NCI-H1436 (cell line): ENCODE data around the gene ARHGEF3.

Experiments
- DNase-seq: peaks from one replicate; lab custom pipeline; 2025; lab: John Stamatoyannopoulos, UW

Gene ARHGEF3, protein sequence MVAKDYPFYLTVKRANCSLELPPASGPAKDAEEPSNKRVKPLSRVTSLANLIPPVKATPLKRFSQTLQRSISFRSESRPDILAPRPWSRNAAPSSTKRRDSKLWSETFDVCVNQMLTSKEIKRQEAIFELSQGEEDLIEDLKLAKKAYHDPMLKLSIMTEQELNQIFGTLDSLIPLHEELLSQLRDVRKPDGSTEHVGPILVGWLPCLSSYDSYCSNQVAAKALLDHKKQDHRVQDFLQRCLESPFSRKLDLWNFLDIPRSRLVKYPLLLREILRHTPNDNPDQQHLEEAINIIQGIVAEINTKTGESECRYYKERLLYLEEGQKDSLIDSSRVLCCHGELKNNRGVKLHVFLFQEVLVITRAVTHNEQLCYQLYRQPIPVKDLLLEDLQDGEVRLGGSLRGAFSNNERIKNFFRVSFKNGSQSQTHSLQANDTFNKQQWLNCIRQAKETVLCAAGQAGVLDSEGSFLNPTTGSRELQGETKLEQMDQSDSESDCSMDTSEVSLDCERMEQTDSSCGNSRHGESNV

DNA sequence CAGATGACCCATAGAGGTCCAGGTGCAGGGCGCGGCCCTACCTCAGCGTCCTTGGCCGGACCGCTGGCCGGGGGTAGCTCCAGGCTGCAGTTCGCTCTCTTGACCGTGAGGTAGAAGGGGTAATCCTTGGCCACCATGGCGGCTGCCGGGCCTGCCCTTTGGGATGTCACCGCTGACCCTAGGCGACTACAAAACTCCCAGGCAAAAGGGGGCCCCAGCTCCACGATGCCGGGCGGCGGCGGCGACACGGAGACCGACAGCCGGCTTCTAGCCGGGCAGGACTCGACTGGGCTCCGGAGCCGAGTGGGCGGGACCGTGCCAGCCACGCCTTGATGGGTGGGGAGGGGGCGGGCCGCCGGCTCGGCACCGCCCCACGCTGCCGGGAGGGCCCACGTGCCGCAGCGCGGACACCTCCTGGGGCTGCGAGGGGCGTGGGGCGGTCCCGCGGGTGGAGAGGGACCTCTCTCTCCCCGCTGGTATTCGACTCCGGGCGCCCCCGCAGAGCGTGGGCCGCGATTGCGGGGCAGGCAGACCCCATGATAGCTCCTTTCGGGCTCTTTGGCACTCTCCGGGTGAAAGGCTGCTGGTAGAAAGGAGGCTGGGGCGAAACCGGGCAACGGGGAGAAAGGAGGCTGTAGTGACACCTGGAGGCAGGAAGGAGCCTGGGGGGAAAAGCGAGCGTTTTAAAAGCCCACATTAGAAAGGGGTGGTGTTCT, at the start of gene ARHGEF3:
Gene ARHGEF3, minus strand, starts transcription at position 288 of the 716 bp plus-strand sequence. Its CDS starts 151 bp downstream, at position 137.
- peak; percentile 18 for DNase-seq

DNA sequence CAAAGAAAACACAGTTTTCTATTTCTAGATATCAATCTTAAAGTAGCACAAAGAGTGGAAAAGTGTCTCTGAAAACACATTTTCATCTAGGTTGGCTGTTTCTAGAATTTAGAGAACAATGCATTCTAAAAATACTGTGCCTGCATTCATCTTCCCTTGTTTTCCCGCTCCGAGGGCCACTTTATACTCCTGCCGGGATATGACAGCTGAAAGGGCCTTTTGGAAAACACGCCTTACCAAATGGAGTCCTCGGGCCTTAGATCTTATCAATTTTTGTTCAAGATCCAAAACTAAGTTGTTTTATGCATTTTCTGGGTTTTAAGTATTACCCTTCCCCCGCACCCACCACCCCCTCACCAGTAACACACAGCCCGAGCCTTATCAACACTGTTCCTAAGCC, 47.9 kb upstream of the ARHGEF3 start:
- no peak for DNase-seq

DNA sequence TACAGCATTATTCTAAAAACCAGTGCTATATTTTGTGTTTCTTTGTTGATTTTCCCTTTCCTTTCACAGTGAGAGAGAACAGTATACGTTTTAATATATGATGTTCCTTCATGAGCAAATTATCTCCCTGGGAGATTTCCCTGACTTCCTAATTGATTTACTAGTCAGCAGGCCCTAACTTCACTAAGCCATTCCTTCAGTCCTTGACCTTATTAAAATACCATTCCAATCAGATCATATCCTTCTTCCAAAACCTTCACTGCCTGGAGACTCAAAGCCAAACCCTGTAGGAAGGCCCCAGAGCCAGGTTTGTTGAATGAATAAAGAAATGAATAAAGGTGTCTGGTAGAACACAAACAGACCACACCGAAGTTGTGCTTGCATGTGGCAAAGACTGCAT, 43.8 kb upstream of the ARHGEF3 start:
- DNase-seq, result no peak

DNA sequence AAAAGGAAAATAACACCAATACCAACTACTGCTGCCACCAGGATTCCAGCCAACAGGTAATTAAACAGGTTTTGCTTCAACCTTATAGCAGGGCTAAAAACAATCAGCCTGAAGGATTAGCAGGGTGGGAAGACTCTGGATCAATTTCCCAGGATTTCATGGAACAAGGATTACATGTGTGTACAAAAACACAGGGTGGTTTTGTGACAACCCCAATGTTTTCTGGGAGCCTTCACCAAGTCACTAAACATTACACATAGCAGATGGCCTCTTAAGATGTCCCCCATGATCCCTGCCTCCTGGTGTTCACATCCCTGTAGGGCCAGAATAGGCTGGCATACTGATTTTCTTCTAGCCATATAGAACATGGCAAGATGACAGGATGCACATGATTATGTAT, 42.8 kb upstream of the ARHGEF3 start:
- DNase-seq, result no peak

DNA sequence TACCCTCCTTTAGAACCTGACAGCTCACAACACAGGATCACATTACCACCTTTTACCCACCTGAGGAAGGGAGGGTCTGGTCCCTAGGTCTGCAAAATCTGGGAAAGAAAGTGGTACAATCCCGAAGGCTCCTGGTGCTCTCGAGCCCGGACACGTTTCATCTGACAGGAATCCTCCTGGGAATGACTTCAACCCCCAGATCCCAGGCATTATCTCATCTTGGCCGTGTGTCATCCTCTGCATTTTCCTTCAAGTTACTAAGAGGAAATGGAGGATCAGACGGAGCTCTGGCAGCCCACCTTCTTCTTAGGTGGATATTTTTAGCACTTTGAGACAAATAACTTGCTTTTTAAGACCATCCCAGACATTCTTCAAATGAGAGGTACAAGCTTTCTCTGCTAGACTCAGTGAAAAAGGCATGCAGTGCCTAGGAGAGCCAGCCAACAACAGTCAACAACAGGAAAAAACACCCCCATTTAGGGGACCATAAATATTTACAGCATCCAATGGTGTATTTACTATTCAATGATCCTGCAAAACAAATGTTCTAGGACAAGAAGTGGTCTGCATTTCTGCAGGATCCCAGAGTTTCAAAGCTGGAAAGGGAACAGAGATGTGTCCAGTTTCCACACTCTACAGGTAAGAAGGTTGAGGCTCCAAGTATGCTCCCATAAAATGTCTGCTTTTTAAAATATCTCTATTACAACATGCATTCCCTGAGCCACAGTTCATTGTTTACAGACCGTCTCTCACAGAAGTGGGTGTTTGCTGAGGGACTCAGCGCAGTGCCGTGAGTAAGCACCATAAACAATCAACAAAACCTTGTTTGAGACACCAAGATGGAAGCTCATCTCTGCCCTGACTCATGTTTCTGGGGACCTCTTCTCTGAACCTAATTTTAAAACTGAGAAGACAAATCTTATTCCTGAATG, 38.3 kb upstream of the ARHGEF3 start:
- DNase-seq, result no peak

DNA sequence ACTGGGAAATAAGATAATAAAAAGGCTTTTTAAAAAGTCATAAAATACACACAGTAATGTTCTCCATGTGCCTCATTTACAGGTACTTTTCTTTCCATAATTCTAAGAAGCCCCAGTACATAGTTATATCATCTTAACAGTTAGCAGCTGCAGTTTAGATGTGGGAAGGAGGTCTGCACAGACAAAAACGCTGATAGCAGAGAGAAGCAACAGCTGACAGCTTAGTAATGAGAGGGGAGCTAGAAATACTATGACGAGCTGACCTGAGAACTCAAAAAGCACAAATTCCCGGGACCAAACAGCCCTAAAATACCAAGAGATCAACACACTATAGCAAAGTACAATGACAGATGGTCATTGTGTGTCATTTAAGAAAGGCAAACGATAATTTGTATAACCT, 36.7 kb upstream of the ARHGEF3 start:
- no peak for DNase-seq

DNA sequence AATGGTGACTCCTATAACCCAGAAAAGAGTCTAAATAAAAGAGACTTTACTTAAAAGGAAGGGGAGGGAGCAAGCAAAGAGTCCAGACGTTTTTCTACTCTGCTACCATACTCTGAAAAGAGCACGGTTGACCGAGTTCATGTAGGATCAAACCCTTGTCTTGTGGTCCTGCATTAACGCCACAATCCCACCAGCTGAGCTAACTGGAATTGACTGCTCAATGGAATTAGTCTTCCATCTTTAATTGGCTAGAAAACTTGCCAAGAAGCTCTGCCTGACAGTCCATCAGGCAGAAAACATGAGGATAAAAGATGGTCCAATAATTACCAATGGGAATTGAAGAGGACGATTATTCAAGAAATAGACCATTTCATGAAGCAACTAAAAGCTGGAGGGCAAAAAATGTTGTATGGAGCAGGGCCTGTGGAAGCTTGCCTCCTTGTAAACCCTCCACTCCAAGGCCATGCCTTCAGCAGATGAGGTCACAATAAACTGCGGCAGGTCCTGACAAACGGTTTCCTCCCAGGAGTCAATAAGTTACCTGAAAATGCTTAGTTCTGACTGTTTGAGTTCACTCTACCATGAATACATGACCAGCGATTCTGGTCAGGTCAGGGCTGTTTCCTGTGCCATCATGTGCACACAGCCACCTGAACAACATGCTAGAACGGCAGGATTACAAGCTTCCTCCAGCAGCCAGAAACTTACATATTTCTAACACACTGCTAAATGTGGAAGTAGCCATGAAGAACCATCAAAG, 35.6 kb upstream of the ARHGEF3 start:
- DNase-seq, result no peak

DNA sequence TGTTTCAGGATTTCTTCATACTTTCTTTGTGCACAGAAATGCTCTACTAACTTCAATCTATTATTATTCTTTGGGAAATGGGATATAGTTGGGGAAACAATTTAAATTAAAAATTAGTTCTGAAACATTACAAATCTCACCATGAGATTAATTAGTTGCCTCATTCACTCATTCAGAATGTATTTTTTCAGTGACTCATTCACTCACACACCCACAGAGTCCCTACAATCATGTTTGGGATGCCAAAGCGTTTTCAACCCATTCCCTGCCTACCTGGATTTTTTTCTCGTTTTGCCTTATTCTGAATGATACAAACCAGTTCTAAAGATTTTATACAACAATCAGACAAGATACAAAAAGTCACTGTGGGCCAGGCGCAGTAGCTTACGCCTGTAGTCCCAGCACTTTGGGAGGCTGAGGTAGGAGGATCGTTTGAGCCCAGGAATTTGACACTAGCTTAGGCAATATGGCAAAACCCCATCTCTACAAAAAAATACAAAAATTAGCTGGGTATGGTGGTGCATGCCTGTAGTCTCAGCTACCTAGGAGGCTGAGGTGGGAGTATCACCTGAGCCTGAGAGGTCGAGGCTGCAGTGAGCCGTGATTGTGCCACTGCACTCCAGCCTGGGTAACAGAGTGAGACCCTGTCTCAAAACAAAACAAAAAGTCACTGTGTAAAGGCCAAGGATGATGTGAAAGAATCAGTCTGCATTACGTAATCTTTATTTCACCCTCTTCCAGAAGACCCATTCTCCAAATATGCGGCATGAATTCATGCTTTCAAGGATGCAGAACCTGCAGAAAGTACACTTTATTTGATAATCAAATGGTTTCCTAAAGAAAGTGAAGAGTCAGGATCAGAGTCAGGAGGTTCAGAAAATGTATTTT, 34.8 kb upstream of the ARHGEF3 start:
- DNase-seq, result no peak

DNA sequence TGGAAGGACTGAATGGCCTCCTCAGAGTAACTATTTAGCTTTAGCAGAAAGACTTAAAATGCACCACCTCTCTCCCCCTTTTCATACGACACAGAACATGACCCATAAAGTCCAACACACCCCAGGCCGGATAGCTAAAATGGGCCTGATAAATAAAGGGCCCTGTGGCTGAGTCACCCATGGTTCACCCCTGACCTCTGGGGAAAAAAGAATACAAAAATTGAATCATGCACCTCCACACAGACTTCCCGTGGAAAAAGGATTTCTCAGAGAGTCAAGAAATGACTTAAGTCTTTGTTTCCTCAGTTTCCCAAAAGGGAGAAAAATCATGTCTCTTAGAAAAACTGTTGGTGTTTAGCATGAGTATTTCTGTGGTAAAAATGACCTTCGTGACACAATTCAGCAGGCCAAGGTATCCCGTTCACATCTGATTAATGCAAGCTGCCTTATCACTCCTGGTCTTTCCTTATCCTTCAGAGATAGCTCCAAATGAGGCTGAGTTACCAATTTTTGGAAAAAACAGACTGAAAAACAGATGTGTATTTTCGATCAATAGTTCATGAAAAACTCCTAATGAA, 34.0 kb upstream of the ARHGEF3 start:
- DNase-seq, result no peak

DNA sequence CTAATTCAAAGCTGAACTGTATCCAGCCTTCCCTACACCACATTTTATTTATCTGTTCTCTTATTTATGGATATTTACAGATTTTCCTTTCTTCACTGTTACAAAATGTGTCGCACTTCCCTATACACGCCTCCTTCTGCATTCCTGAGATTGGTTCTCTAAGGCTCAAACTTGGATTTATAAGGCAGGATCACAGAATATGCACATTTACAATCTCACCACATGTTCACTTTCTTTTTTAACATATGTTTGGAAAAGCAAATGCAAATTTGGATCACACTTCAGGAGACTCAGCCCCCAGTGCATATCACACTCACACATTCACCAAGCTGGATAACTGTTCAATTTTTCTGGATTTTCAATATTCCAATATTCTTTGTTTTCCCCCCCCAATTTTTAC, 31.8 kb upstream of the ARHGEF3 start:
- no peak for DNase-seq

DNA sequence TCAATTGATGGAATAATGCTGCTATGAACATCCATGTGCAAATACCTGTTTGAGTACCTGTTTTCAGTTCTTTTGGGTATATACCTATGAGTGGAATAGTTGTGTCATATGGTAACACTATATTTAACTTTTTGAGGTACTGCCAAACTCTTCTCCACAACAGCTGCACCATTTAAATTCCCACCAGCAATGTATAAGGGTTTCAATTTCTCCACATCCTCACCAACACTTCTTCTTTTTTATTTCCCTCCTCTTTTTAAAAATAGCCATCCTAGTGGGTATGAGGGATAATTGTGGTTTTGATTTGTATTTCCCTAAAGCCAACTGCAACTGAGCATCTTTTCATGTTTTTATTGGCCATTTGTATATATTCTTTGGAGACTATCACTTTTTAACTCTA, 31.3 kb upstream of the ARHGEF3 start:
- DNase-seq, result no peak

DNA sequence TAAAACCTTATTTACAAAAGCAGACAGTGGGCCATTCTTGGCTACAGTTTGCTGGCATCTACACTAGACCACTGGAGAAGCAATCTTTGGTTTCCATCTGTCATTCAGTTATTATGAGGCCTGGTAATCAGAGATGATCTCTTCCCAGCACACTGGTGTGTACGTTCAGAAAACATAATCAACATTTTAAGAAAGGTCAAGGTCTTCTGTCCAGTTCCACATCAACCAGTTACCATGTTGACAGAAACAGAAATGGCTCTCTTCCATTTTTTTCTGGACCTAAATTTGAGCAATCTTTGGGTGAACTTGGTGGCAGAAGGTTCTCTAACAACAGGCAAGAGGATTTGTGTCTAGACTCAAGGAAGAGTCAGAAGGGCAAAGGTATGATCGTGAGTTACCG, 29.8 kb upstream of the ARHGEF3 start:
- no peak for DNase-seq

DNA sequence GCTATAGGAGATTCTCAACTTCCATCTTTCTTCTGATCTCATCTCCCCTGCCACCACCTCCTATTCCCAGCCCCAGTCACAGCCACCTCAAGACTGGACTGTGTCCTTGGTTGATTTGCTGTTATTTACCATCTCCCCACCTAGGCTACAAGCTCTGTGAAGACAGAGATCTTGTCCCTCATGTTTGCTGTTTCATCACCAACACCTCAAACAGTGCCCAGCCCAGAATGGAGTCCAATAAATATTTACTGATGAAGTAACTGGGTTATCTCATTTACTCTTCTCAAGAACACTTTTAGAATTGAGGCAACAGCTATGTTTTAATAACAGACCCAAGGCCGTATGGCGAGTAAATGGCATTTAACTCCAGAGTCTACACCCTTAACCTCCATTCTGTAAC, 29.1 kb upstream of the ARHGEF3 start:
- DNase-seq, result no peak

DNA sequence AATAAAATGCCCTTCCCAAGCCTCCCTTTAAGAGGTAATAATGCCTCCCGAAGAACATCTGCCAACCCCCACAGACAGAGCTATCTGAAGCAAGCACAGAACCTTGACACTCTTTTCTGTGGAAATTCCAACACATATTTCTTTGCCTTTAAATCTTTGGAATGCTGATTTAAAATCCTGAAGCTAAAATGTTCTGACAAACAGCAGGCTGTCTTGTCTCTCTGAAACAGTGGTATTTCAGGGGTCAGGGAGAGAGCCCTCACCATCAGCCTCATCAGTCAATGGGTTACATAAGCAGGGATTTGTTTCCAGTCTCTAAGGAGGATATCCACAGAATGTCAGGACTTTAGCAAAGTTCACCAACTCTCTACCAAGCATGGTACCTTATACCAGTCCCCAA, 27.8 kb upstream of the ARHGEF3 start:
- DNase-seq, result no peak

DNA sequence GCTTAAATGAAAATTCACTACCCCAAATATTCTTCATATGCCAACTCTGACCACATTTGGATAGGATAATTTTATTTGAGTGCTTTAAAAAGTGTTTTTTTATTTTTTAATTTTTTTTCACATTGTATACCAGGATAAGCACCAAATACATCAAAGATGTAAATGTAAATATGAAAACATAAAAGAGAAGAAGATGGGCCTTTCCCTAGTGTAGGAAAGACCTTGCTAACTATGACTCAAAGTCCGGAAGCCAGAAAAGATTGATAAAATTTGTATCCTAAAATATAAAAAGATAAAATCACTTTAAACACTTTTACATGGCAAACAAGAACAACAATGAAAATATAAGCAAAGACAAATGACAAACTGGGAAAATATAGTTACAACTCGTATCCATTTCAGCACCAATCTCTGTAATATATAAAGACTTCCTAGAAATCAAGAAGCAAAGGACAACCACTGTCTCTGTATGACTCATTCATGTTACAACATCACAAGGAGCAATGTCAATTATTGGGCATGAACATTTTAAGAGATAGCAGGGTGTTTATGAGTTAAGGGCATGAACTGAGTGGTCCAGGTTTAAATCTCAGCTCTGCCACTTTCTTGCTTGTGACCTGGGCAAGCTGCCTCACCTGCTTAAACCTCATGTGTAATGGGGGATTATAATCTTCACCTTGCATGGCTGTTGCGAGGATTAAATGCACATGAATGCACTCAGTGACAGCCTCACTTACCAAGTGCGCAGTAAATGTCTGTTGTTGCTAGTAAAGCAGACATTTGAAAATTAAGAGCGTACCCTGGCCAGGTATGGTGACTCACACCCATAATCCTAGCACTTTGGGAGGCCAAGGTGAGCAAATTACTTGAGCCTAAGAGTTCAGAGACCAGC, 25.3 kb upstream of the ARHGEF3 start:
- DNase-seq, result no peak

DNA sequence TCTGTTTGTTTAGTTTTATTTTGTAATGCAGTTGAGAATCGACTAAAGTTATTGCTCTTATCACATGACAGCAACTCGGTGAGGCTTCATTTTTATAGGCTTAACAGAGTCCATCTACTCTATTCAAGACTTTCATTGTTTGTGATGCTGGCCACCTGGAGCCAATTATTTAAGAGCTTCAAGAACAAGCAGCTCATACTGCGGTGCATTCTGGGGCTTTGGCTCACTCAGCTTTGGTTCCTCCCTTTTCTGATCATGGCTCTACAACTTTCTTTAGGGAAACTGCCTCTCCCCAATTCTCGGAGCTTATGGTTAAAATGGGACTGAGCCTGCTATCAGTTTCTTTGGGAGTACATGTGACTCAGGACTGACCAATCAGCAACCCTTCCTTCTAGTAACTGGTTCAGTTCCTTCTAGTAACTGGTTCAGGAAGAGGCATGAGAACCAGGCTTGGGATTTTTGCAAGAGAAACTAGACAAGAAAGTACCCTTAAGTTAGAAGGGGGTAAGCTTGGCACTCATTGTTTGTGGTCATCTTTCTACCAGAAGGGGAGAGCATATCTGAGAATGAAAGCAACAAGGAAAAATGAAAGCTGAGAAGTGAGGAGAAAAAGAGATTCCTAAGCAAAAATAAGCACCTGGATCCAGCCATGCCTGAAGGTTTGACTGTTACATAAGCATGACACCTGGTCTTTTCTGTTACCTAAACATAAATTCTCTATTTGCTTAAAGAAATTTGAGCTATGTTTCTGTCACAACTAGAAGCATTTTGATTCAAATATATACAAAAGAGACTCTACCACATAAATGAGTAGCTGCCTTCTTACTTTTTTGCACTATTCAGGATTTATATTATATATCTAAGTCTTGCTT, 24.1 kb upstream of the ARHGEF3 start:
- no peak for DNase-seq

DNA sequence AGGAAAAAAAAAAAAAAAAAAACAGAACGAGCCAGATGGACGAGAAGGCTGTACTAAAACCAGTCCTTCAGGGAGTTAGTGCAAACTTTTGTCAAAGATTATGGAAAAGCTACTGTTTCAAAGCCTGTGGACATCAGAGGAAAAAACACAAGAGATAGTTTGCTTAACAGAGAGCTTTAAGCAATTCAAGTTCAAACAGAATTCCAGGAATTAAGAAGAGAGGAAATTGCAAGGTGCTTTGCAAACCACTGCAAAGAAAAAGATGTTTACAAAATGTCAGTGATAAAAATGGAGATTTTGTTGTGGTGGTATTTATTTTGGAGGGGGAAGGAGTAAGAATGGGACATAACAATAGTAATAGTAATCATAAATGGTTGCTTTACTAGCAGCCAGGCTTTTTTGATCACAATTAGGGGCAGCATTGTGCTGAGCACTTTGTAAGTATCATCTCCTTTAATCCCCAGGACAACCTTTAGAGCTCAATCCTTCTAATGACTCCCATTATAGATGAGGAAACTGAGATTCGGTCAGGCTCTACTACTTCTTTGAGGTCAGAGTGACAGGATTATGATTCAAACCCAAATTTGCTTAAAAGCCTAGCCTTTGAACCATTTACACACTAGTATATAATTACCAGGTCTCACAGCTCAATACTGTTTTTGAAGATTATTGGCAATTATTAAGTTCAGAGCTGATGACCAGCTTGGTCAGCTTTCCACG, 22.4 kb upstream of the ARHGEF3 start:
- no peak for DNase-seq
